K562 (cell line): ENCODE results near the gene BCR. TPM values are rescaled to one million over a fixed set of nuclear protein-coding genes. Genes with fewer than 3 reads are reported as not detected.

Experiments
- ATF6 ChIP-seq: sonication (generic); formaldehyde crosslinking; IDR thresholded peaks from 2 replicates; pipeline ENCODE4 v1.4.0; 2020; ENCODE audit warnings: mild to moderate bottlenecking, missing genetic modification reagents
- KAT8 ChIP-seq: fragments of 450-650 bp; IDR thresholded peaks from 2 replicates; pipeline ENCODE4 v1.6.1; 2016; ENCODE audit warnings: low read depth, mild to moderate bottlenecking
- MCM5 ChIP-seq: fragments of 450-650 bp; IDR thresholded peaks from 2 replicates; pipeline ENCODE4 v1.6.1; 2016; ENCODE audit warnings: low read depth
- NFXL1 ChIP-seq: fragments of 450-650 bp; formaldehyde crosslinking; IDR thresholded peaks from 2 replicates; pipeline ENCODE4 v1.4.0; 2021; ENCODE audit warnings: mild to moderate bottlenecking
- TAF1 ChIP-seq: IDR thresholded peaks from 2 replicates; pipeline ENCODE4 v1.6.1; 2011; ENCODE audit warnings: mild to moderate bottlenecking, low read length, moderate library complexity; ENCODE audit not compliant: insufficient read depth, control insufficient read depth, severe bottlenecking; ENCODE audit errors: extremely low read depth
- TEAD4 ChIP-seq, 2 experiments: sonication (generic) in 1 of 2; formaldehyde crosslinking in 1 of 2; IDR thresholded peaks; 2 replicates each; pipeline versions ENCODE4 v1.6.1 to v1.8.0; 2012 to 2022; ENCODE audit warnings: borderline replicate concordance in 1 of 2, inconsistent platforms in 1 of 2, low read length in 1 of 2, mild to moderate bottlenecking in 1 of 2, missing genetic modification reagents in 1 of 2
- THRA ChIP-seq: fragments of 450-650 bp; IDR thresholded peaks from 2 replicates; pipeline ENCODE4 v1.6.1; 2017; ENCODE audit warnings: mild to moderate bottlenecking, moderate library complexity
- VEZF1 ChIP-seq: fragments of 200-800 bp; sonication (Bioruptor generic); IDR thresholded peaks from 2 replicates; pipeline ENCODE4 v1.6.1; 2017; ENCODE audit warnings: missing genetic modification characterization, missing compliant biosample characterization
- ZNF445 ChIP-seq: fragments of 250-450 bp; sonication (Bioruptor Pico); IDR thresholded peaks from 2 replicates; pipeline ENCODE4 v1.4.0; 2020; ENCODE audit warnings: low read depth, mild to moderate bottlenecking, moderate library complexity
- polyA plus RNA-seq, 8 experiments: library from polyadenylated mRNA; depleted of rRNA in 4 of 8; stranded (reverse) in 5 of 8; unstranded in 3 of 8; fragments of >200 nt; fragmentation: Nextera tagmentation in 2 of 8; fragmentation: Illumina TruSeq in 1 of 8; extraction: Ambion mirVana in 2 of 8; extraction: Trizol in 1 of 8; gene quantifications; 2 replicates each; pipeline versions ENCODE4 v1.2.1 to v1.2.3, GENCODE V29; 2011 to 2014; ENCODE audit warnings: inconsistent platforms in 1 of 8, missing spikeins in 1 of 8
- total RNA-seq, 7 experiments: library from RNA; depleted of rRNA in 6 of 7; stranded (reverse); fragments of >200 nt in 6 of 7; fragmentation: Illumina TruSeq in 2 of 7; extraction: Trizol in 2 of 7; gene quantifications; 2 replicates each; pipeline versions ENCODE4 v1.2.1 to v1.2.3, GENCODE V29; 2011 to 2021; ENCODE audit warnings: low replicate concordance in 1 of 7
- TF ChIP-seq, protein P1 (sequence below): fragments of 450-650 bp; IDR thresholded peaks from 2 replicates; pipeline ENCODE4 v1.6.1; 2016
- TF ChIP-seq, protein P2 (sequence below): fragments of 250-450 bp; sonication (Bioruptor Pico); IDR thresholded peaks from 2 replicates; pipeline ENCODE4 v1.9.0; 2021; ENCODE audit warnings: mild to moderate bottlenecking
- TF ChIP-seq, protein P3 (sequence below): sonication (generic); formaldehyde crosslinking; IDR thresholded peaks from 2 replicates; pipeline ENCODE4 v1.8.0; 2022; ENCODE audit warnings: missing genetic modification reagents, mild to moderate bottlenecking, borderline replicate concordance

The BCR gene
- total and polyA plus RNA-seq, 9 of the 15 experiments (the other 6 are each of a cell fraction or from before 2014, with no cell fraction given) = 0.41 to 150 (median 45.6) TPM

DNA sequence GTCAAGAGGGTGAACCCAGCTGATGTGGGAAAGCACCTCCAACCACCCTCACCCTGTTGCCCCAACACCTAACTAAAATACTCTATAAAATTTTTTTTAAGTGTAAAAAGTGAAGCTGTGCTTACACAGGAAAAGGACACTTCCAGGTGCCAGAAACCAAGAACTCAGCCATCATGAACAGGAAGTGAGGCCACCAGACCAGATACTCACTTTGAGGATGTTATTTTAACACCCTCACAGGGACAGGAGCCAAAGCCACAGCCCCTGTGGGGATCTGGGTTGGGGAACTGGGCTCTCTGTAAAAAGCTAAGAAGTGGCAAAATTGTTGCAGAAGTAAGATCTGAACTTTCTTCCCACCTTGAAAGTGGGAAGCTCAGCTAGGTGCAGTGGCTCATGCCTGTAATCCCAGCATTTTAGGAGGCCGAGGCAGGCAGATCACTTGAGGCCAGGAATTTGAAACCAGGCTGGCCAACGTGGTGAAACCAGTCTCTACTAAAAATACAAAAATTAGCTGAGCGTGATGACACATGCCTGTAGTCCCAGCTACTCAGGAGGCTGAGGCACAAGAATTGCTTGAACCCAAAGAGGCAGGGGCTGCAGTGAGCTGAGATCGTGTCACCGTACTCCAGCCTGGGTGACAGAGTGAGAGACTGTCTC, 42.3 kb upstream of the BCR start (continued):
- no peak for TF ChIP-seq VEZF1 (CRISPR knock-in tag)
- no peak for TF ChIP-seq THRA
- TF ChIP-seq, protein P1, sequence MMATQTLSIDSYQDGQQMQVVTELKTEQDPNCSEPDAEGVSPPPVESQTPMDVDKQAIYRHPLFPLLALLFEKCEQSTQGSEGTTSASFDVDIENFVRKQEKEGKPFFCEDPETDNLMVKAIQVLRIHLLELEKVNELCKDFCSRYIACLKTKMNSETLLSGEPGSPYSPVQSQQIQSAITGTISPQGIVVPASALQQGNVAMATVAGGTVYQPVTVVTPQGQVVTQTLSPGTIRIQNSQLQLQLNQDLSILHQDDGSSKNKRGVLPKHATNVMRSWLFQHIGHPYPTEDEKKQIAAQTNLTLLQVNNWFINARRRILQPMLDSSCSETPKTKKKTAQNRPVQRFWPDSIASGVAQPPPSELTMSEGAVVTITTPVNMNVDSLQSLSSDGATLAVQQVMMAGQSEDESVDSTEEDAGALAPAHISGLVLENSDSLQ = no peak
- TF ChIP-seq NFXL1 = no peak
- TF ChIP-seq TEAD4 (IDR thresholded peaks at IDR 0.05; ENCODE audit: low read length) = no peak
- TF ChIP-seq TEAD4 (CRISPR knock-in tag; IDR thresholded peaks at IDR 0.05; ENCODE audit: borderline replicate concordance) = no peak
- no peak for TF ChIP-seq ZNF445 (CRISPR knock-in tag)
- TF ChIP-seq ATF6 = no peak
- TF ChIP-seq, protein P2, sequence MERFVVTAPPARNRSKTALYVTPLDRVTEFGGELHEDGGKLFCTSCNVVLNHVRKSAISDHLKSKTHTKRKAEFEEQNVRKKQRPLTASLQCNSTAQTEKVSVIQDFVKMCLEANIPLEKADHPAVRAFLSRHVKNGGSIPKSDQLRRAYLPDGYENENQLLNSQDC = no peak
- no peak for TF ChIP-seq KAT8
- TF ChIP-seq MCM5 = no peak
- no peak for TF ChIP-seq TAF1
- TF ChIP-seq, protein P3, sequence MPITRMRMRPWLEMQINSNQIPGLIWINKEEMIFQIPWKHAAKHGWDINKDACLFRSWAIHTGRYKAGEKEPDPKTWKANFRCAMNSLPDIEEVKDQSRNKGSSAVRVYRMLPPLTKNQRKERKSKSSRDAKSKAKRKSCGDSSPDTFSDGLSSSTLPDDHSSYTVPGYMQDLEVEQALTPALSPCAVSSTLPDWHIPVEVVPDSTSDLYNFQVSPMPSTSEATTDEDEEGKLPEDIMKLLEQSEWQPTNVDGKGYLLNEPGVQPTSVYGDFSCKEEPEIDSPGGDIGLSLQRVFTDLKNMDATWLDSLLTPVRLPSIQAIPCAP (CRISPR knock-in tag) = no peak
